Endothelial cell of umbilical vein (primary cell): Measurements from ENCODE around the gene C1QTNF8. TPM values are rescaled to one million over a fixed set of nuclear protein-coding genes. Genes with fewer than 3 reads are reported as not detected.

Experiments used
- BruUV-seq: library from RNA; stranded (reverse); fragments of 400-500 nt; replicated peaks from 2 replicates; lab custom pipeline; 2021; lab: Mats Ljungman, UMichigan
- CTCF ChIA-PET: fragments of 300-600, 350-600 bp; sonication (Branson Sonifier 250); formaldehyde crosslinking; loops from one replicate; lab custom pipeline; 2021; ENCODE audit warnings: antibody characterized with exemption, inconsistent platforms; lab: Charles Lee
- POLR2A ChIA-PET: fragments of 300-600, 350-600 bp; sonication (Branson Sonifier 250); formaldehyde crosslinking; loops from one replicate; lab custom pipeline; 2021; ENCODE audit warnings: antibody characterized with exemption, inconsistent platforms; lab: Charles Lee
- DNase-seq: peaks from one replicate; pipeline ENCODE4 v3.0.0-alpha.2; 2011; ENCODE audit warnings: low read depth, low spot score
- FAIRE-seq: peaks from 2 replicates; lab custom pipeline; 2011; peaks lifted over from hg19 to GRCh38; lab: Jason Lieb, UNC
- H2AFZ ChIP-seq: 2 replicates; pipeline ENCODE4 v1.6.0; 2012; ENCODE audit warnings: low read depth, low read length, control low read depth, inconsistent platforms
- H3K27ac ChIP-seq: 2 replicates; pipeline ENCODE4 v1.5.1; 2011; ENCODE audit warnings: low read depth, mild to moderate bottlenecking, control low read depth, low read length, moderate library complexity; ENCODE audit not compliant: insufficient read depth
- H3K27me3 ChIP-seq, 2 experiments: 2 replicates each; pipeline versions ENCODE4 v1.6.0 to v1.6.1; 2011; ENCODE audit warnings: low read length in 2 of 2, mixed read lengths in 1 of 2; ENCODE audit not compliant: control insufficient read depth in 2 of 2, insufficient read depth in 2 of 2
- H3K36me3 ChIP-seq, 2 experiments: 2 replicates in 1 of 2; 3 replicates in 1 of 2; pipeline ENCODE4 v1.5.1; 2011; ENCODE audit warnings: low read length in 2 of 2, mild to moderate bottlenecking in 1 of 2, moderate library complexity in 1 of 2; ENCODE audit not compliant: control insufficient read depth in 2 of 2, insufficient read depth in 2 of 2; ENCODE audit errors: extremely low read depth in 1 of 2
- H3K4me1 ChIP-seq: 3 replicates; pipeline ENCODE4 v1.5.1; 2011; ENCODE audit warnings: mild to moderate bottlenecking, low read length; ENCODE audit not compliant: control insufficient read depth, insufficient read depth; ENCODE audit errors: extremely low read depth
- H3K4me2 ChIP-seq: 2 replicates; pipeline ENCODE4 v1.6.1; 2011; ENCODE audit warnings: low read length, control low read depth, mixed read lengths; ENCODE audit not compliant: insufficient read depth
- H3K4me3 ChIP-seq, 3 experiments: fragments of 200-600 bp in 1 of 3; sonication (generic), shearing (Covaris generic) in 1 of 3; replicated peaks in 1 of 3; 2 replicates each; pipeline ENCODE4 v1.5.1; 2011 to 2016; ENCODE audit warnings: control low read depth in 3 of 3, low read length in 3 of 3, mild to moderate bottlenecking in 2 of 3, inconsistent platforms in 1 of 3, low read depth in 1 of 3, moderate library complexity in 1 of 3; ENCODE audit not compliant: insufficient read depth in 1 of 3
- H3K79me2 ChIP-seq: 2 replicates; pipeline ENCODE4 v1.6.0; 2012; ENCODE audit warnings: low read length, inconsistent platforms; ENCODE audit not compliant: control insufficient read depth, insufficient read depth
- H3K9ac ChIP-seq: replicated peaks from 2 replicates; pipeline ENCODE3; 2011; ENCODE audit warnings: low read length, control low read depth; ENCODE audit not compliant: insufficient read depth; ENCODE audit errors: extremely low read depth
- H3K9me1 ChIP-seq: replicated peaks from 3 replicates; pipeline ENCODE4 v1.6.0; 2011; ENCODE audit warnings: mild to moderate bottlenecking, low read length; ENCODE audit not compliant: control insufficient read depth, insufficient read depth; ENCODE audit errors: extremely low read depth
- H3K9me3 ChIP-seq: replicated peaks from 2 replicates; pipeline ENCODE4 v1.5.1; 2012; ENCODE audit warnings: low read length, inconsistent platforms; ENCODE audit not compliant: control insufficient read depth, insufficient read depth
- H4K20me1 ChIP-seq: replicated peaks from 2 replicates; pipeline ENCODE3; 2011; ENCODE audit warnings: mild to moderate bottlenecking, low read length; ENCODE audit not compliant: control insufficient read depth, insufficient read depth; ENCODE audit errors: extremely low read depth
- CTCF ChIP-seq, 2 donors: IDR thresholded peaks; 1 replicate in 1 of 2; 2 replicates in 1 of 2; pipeline ENCODE4 v1.5.1; 2011; ENCODE audit warnings: low read length in 2 of 2, mild to moderate bottlenecking in 2 of 2, moderate library complexity in 2 of 2, control low read depth in 1 of 2, inconsistent platforms in 1 of 2, low read depth in 1 of 2; ENCODE audit not compliant: insufficient read depth in 1 of 2; ENCODE audit errors: extremely low read depth in 1 of 2
- EZH2 ChIP-seq: IDR thresholded peaks from 2 replicates; pipeline ENCODE4 v1.6.1; 2012; ENCODE audit warnings: borderline replicate concordance, low read depth, mild to moderate bottlenecking, moderate library complexity, low read length, inconsistent platforms; ENCODE audit not compliant: severe bottlenecking
- FOS ChIP-seq: IDR thresholded peaks from 2 replicates; pipeline ENCODE4 v1.6.1; 2011; ENCODE audit warnings: mild to moderate bottlenecking, low read length, moderate library complexity, borderline replicate concordance; ENCODE audit not compliant: insufficient read depth
- GATA2 ChIP-seq: IDR thresholded peaks from 2 replicates; pipeline ENCODE4 v1.7.0; 2011; ENCODE audit warnings: low read depth, mild to moderate bottlenecking, moderate library complexity, mixed read lengths, low read length; ENCODE audit not compliant: insufficient read length, insufficient read depth
- JUN ChIP-seq: IDR thresholded peaks from 2 replicates; pipeline ENCODE4 v1.6.1; 2011; ENCODE audit warnings: borderline replicate concordance, low read depth; ENCODE audit not compliant: insufficient read length, insufficient read depth
- MAX ChIP-seq: IDR thresholded peaks from 2 replicates; pipeline ENCODE4 v1.6.1; 2011; ENCODE audit not compliant: insufficient read depth, insufficient read length
- MYC ChIP-seq: IDR thresholded peaks from one replicate; pipeline ENCODE4 v1.6.1; 2011; ENCODE audit warnings: mild to moderate bottlenecking, low read depth, low read length
- POLR2A ChIP-seq: IDR thresholded peaks from 2 replicates; pipeline ENCODE4 v1.6.1; 2012; ENCODE audit warnings: low read depth, mild to moderate bottlenecking, control low read depth, low read length
- POLR2AphosphoS5 ChIP-seq: IDR thresholded peaks from 2 replicates; pipeline ENCODE4 v1.6.1; 2012; ENCODE audit warnings: low read depth, mild to moderate bottlenecking, control low read depth, low read length, moderate library complexity; ENCODE audit not compliant: insufficient read depth
- dilution Hi-C: fragments of 300-500 bp; cut with MboI; formaldehyde crosslinking; loops from one replicate; pipeline ENCODE4 v1.15.0; 2019; ENCODE audit warnings: low sequenced_read_pairs; ENCODE audit not compliant: extremely low pct_ligation_motif_present
- intact Hi-C: fragments of 100-400 bp; cut with micrococcal nuclease; formaldehyde crosslinking; loops from one replicate; pipeline ENCODE4 v1.10.0; 2022
- polyA plus RNA-seq, 4 experiments: library from polyadenylated mRNA; depleted of rRNA in 3 of 4; stranded (reverse) in 3 of 4; unstranded in 1 of 4; fragments of >200 nt; gene quantifications; 2 replicates each; pipeline versions ENCODE4 v1.2.1 to v1.2.3, GENCODE V29; 2011 to 2012; ENCODE audit warnings: missing spikeins in 1 of 4
- total RNA-seq: library from RNA; stranded (reverse); gene quantifications from 2 replicates; pipeline ENCODE4 v1.2.3, GENCODE V29; 2021

C1QTNF8 gene
- total and polyA plus RNA-seq, 2 donors (not counting 3 experiments of a cell fraction or from before 2014, with no cell fraction given): not detected

- CTCF ChIA-PET: interaction anchor here (2.1 kb wide), 1 partner anchor 13 kb away, joined by 12 read pairs; no protein-coding TSS in a partner anchor
- dilution Hi-C loops: no loop called here
Measured at GRCh38 chr16:1044460-1045309, 51.4 kb downstream of the C1QTNF8 start.

More at GRCh38 chr16:1044460-1045309, 51.4 kb downstream of the C1QTNF8 start:
- H4K20me1 ChIP-seq: no peaks in the 10 kb centered on the region
- H2AFZ ChIP-seq: no peak overlapping the region
- FAIRE-seq (no peak), DNase-seq (no peak)
- H3K9ac ChIP-seq: no peak overlapping the region
- H3K9me1 ChIP-seq: no peaks in the 10 kb centered on the region
- H3K27ac ChIP-seq: no peak overlapping the region
- H3K79me2 ChIP-seq: no peaks in the 10 kb centered on the region
- no peak overlapping the region for H3K4me3 ChIP-seq
- no TSS peak for BruUV-seq
- no peaks in the 10 kb centered on the region for H3K27me3 ChIP-seq
- H3K9me3 ChIP-seq: no peaks in the 10 kb centered on the region
- H3K4me1 ChIP-seq: no peaks in the 10 kb centered on the region
- intact Hi-C loops: no loop called here
- no peak for TF ChIP-seq FOS
- TF ChIP-seq GATA2: no peak
- no peak for TF ChIP-seq MAX
- no peak for TF ChIP-seq JUN
- TF ChIP-seq CTCF (IDR thresholded peaks at IDR 0.05; ENCODE audit: extremely low read depth in 1 of 2, insufficient read depth in 1 of 2, low read depth in 1 of 2, low read length in 2 of 2): no peak
- no peak for TF ChIP-seq POLR2A
- no peak for TF ChIP-seq EZH2
- no peak for TF ChIP-seq POLR2AphosphoS5
- no peak for TF ChIP-seq MYC
- H3K4me2 ChIP-seq: no peak overlapping the region
- POLR2A ChIA-PET: interaction anchor here (0.7 kb wide), 1 partner anchor 30 kb away, joined by 3 read pairs; no protein-coding TSS in a partner anchor
- H3K36me3 ChIP-seq: no peaks in the 10 kb centered on the region
